T-helper 1 cell (primary cell): Measurements from ENCODE around the gene DRC7.

Source experiments
- DNase-seq, 5 donors: peaks; one replicate each; pipeline ENCODE4 v3.0.0-alpha.2; 2012 to 2020

Gene DRC7

GRCh38 chr16:57753448-57754353, 59.1 kb downstream of the DRC7 start:
- DNase-seq, result no peak

GRCh38 chr16:57754354-57755060, 59.9 kb downstream of the DRC7 start:
- DNase-seq, result no peak

- DNase-seq, result no peak
Observed at GRCh38 chr16:57755061-57755684, 60.6 kb downstream of the DRC7 start.

GRCh38 chr16:57755726-57756423, 61.3 kb downstream of the DRC7 start:
- no peak for DNase-seq

GRCh38 chr16:57756424-57757325, 62.1 kb downstream of the DRC7 start:
- no peak for DNase-seq

GRCh38 chr16:57757326-57757786, 62.8 kb downstream of the DRC7 start:
- DNase-seq, result peak; percentile 68 to 85 (median 77)

- DNase-seq, result no peak
Observed at GRCh38 chr16:57757883-57758282, 63.3 kb downstream of the DRC7 start.

- DNase-seq, result no peak
Observed at GRCh38 chr16:57758331-57759117, 63.9 kb downstream of the DRC7 start.

- DNase-seq, result no peak
Observed at GRCh38 chr16:57759131-57759530, 64.5 kb downstream of the DRC7 start.

GRCh38 chr16:57759541-57760356, 65.1 kb downstream of the DRC7 start:
- DNase-seq, result no peak

GRCh38 chr16:57760357-57761160, 66.0 kb downstream of the DRC7 start:
- DNase-seq, result no peak

- no peak for DNase-seq
Observed at GRCh38 chr16:57761301-57761700, 66.7 kb downstream of the DRC7 start.

GRCh38 chr16:57761957-57762356, 67.4 kb downstream of the DRC7 start:
- DNase-seq, result no peak

- no peak for DNase-seq
Observed at GRCh38 chr16:57762365-57763040, 67.9 kb downstream of the DRC7 start.

- DNase-seq, result no peak
Observed at GRCh38 chr16:57763285-57764005, 68.8 kb downstream of the DRC7 start.

GRCh38 chr16:57764006-57764340, 69.4 kb downstream of the DRC7 start:
- DNase-seq, result no peak

GRCh38 chr16:57764341-57765159, 69.9 kb downstream of the DRC7 start:
- DNase-seq, result peak in 1 of 5 donors; percentile 9
